Measurements from ENCODE around the gene IQUB.
"Not testable (repeated sequence)": the region's sequence is repeated elsewhere in the genome, so short reads cannot be mapped to it uniquely, and the experiment has no call there.

Gene IQUB

DNA sequence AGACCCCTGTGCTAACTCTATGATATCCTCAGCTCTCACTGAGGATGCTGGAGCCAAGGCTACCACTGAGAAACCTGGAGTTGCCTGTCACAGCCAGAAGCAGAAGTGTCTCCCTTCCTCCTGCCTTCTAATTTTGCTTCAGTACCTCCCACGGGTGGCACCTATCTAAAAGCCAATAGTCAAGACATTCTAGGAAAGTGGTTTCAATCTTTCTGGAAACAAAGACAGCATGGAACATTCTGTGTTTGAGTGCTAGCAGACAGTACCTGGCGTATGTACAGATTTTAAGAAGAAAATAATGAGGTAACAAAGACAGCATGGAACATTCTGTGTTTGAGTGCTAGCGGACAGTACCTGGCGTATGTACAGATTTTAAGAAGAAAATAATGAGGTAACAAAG, 126.4 kb downstream of the IQUB start:
- CTCF ChIA-PET; H3K36me3 ChIP-seq (ENCODE audit: control insufficient read depth in 2 of 2, insufficient read depth in 1 of 2, low read length in 2 of 2); H3K27ac ChIP-seq (ENCODE audit: extremely low read depth, low read depth, low read length); H3K4me3 ChIP-seq (ENCODE audit: low read depth, low read length); H3K9me3 ChIP-seq (ENCODE audit: control insufficient read depth, insufficient read depth, low read depth, low read length); POLR2A ChIA-PET: not testable (repeated sequence)
- H3K4me1 ChIP-seq (ENCODE audit: control insufficient read depth, insufficient read depth, low read length): peaks cover 14% of the 10 kb centered on the region

Data from HEK293 (cell line).